Neural crest cell (in vitro differentiated cells): ENCODE results near the gene TH. TPM values are rescaled to one million over a fixed set of nuclear protein-coding genes. Genes with fewer than 3 reads are reported as not detected.

Experiments
- DNase-seq: peaks from one replicate; pipeline ENCODE4 v3.0.0; 2021; ENCODE audit warnings: low read depth, mixed read lengths, low spot score
- H3K27ac Mint-ChIP-seq: one replicate; pipeline ENCODE4 v1.8.0; 2021; ENCODE audit warnings: mild to moderate bottlenecking, mixed read lengths; ENCODE audit not compliant: unreplicated experiment
- H3K27me3 Mint-ChIP-seq: 2 replicates; pipeline ENCODE4 v1.8.0; 2021; ENCODE audit warnings: low read depth, mild to moderate bottlenecking, mixed read lengths
- H3K36me3 Mint-ChIP-seq: 2 replicates; pipeline ENCODE4 v1.8.0; 2021; ENCODE audit warnings: low read depth, mild to moderate bottlenecking, mixed read lengths
- H3K4me1 Mint-ChIP-seq: 2 replicates; pipeline ENCODE4 v1.8.0; 2021; ENCODE audit warnings: mixed read lengths
- H3K4me3 Mint-ChIP-seq: one replicate; pipeline ENCODE4 v1.8.0; 2021; ENCODE audit warnings: mild to moderate bottlenecking, mixed read lengths
- H3K9me3 Mint-ChIP-seq: 2 replicates; pipeline ENCODE4 v1.8.0; 2021; ENCODE audit warnings: mixed read lengths
- total RNA-seq: library from RNA; stranded (reverse); gene quantifications from 2 replicates; pipeline ENCODE4 v1.2.1, GENCODE V29; 2021
- TF ChIP-seq, protein P1 (sequence below): fragments of 200-600 bp; sonication (generic); conservative IDR thresholded peaks from 2 replicates; pipeline ENCODE4 v1.5.0; 2021; ENCODE audit warnings: antibody characterized with exemption, mild to moderate bottlenecking

The TH gene
- total RNA-seq, 1 donor from 2014 or later = 0.61 TPM

DNA sequence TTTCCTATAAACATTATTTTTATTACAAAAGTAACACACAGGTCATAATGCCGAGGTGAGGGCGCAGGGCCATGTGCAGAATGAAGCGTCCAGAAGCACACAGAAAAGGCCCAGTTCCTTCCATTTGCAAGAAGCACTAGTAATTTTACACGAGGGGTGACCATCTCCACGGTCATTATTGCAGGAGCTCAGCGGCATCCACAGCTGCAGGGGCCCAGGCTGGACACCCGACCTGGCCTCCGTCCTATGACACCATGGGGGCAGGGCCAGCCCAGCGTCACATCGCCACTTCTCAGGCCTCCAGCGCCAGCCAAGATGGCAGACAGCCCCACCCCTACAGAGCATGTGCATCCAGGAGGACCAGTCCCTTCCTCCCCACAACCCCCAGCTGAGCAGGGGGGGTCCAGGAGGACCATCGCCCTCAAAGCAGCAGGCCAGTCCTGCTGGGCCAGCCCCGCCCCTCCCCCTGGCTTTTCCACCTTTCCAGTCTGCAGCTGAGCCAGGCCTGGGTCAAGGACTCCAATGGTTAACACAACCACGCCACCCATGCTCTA is 35.9 kb downstream of the TH start:
- Mint-ChIP-seq H3K27me3 (peaks cover 69% of the 10 kb centered on the region), H3K27ac (no peak overlapping the region), H3K4me3 (peak overlapping the region; percentile 20), H3K36me3 (no peaks in the 10 kb centered on the region), H3K4me1 (peaks cover 11% of the 10 kb centered on the region), H3K9me3 (no peaks in the 10 kb centered on the region)
- TF ChIP-seq, protein P1, sequence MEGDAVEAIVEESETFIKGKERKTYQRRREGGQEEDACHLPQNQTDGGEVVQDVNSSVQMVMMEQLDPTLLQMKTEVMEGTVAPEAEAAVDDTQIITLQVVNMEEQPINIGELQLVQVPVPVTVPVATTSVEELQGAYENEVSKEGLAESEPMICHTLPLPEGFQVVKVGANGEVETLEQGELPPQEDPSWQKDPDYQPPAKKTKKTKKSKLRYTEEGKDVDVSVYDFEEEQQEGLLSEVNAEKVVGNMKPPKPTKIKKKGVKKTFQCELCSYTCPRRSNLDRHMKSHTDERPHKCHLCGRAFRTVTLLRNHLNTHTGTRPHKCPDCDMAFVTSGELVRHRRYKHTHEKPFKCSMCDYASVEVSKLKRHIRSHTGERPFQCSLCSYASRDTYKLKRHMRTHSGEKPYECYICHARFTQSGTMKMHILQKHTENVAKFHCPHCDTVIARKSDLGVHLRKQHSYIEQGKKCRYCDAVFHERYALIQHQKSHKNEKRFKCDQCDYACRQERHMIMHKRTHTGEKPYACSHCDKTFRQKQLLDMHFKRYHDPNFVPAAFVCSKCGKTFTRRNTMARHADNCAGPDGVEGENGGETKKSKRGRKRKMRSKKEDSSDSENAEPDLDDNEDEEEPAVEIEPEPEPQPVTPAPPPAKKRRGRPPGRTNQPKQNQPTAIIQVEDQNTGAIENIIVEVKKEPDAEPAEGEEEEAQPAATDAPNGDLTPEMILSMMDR = no peak
- no peak for DNase-seq

DNA sequence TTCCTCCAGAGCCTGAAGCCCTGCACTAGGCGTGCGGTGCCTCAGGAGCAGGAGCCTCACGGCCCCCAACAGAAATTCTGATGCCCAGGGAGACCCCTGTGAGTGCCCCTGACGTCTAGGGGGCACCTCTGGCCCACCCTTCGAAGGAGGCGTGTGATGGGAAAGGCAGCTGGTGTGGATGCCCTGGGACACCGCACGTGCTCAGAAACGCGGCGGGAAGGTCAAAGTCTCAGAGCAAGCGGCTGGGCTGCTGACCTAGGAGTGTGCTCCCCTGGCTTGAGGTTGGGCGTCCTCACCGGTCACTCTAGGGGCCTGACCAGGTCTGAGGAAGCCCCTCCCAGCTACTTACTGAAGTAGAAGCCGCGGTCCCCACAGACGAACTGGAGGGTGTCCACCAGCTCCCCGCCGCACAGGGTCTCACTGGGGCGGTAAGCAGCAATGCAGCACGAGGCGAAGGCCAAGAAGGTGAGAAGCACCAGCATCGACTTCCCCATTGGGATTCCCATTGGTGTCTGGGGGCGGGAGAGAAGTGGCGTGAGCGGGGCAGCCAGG is 36.5 kb downstream of the TH start:
- Mint-ChIP-seq H3K27me3 (peaks cover 62% of the 10 kb centered on the region), H3K27ac (no peak overlapping the region), H3K9me3 (no peaks in the 10 kb centered on the region), H3K4me3 (no peak overlapping the region), H3K36me3 (no peaks in the 10 kb centered on the region), H3K4me1 (peaks cover 11% of the 10 kb centered on the region)
- no peak for DNase-seq
- TF ChIP-seq, protein P1 = no peak

DNA sequence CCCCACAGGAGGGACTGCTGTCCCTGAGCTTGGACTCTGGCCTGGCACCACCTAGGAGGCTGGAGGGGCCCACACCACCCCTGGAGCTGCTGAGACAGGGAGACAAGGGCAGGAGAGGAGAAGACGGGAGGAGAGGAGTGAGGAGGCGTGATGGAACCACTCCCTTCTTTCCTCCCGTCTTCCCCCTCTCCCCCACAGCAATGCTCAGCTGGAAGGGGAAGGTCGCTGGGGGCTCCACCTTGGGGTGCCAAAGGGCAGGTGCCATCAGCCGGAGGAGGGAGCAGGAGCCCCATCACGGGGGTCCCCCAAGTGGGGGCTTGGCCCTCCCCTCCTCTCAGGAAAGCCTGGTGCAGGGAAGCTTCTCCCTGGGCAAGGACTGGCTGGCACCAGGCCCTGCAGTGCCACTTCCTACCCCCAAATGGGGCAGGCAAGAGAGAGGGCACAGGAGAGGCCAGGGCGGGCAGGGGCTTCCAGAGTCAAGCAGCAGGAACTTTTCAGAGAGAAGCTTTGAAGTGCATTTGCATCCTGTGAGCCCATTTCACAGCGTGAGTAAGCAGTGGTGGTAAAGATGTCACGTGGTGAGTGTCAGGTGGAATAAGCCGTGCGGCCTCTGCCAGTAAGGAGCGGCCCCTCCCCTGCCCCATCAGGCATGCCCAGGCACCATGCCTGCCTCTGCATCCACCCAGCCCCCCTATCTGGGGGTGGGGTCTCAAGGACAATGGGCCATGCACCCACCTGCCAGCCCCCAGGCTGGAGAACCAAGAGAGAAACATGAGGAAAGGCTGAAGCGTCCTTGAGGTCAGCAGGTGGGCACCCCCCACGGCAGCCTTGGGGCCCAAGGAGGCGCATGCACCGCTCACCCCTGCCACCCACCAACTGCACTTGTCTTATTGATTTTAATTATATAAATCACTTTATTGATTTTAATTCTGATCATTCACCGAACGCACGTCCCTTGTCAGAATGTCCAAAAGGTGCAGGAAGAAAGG is 37.3 kb downstream of the TH start:
- H3K27me3 Mint-ChIP-seq = peaks cover 59% of the 10 kb centered on the region
- DNase-seq = no peak
- H3K36me3 Mint-ChIP-seq = no peaks in the 10 kb centered on the region
- TF ChIP-seq, protein P1 = no peak
- H3K9me3 Mint-ChIP-seq = no peaks in the 10 kb centered on the region
- peaks cover 11% of the 10 kb centered on the region for H3K4me1 Mint-ChIP-seq
- H3K27ac Mint-ChIP-seq = no peak overlapping the region
- no peak overlapping the region for H3K4me3 Mint-ChIP-seq

DNA sequence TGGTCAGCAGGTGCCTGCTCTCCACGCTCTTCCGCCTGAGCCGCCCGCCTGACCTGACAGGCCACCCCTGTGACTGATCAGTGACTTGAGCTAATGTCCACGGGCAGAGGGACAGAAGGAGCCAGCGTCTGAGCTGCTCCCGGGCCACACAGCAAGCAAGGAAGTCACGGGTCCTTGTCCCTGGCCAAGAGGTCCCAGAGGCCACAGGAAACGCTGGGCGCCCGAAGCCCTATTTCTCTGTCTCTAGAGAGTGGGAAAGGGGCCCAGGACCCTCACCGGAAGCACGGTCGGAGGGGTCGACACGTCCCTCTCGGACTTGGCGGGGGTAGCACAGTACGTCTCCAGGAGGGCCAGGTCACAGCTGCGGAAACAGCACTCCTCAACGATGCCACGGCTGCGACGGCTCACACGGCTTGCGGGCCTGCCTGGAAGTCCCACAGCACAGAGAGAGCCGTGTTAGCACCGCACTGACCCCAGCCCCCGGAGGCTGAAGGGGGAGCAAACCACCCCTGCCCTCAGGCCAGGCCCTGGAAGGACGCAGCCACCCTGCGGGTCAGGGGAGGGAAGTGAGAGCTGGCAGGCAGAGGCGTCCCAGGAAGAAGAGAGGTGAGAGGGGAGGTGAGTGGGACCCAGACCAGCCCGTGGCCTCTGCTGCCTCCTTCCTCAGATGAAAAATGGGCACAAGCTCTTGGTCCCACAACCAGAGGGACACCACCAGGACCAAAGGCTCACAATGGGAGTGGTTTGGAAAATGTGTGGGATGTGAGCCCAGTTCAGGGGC is 38.2 kb downstream of the TH start:
- no peak overlapping the region for H3K27ac Mint-ChIP-seq
- peaks cover 11% of the 10 kb centered on the region for H3K4me1 Mint-ChIP-seq
- H3K9me3 Mint-ChIP-seq = no peaks in the 10 kb centered on the region
- H3K4me3 Mint-ChIP-seq = peak overlapping the region; percentile 47
- TF ChIP-seq, protein P1 = no peak
- no peaks in the 10 kb centered on the region for H3K36me3 Mint-ChIP-seq
- no peak for DNase-seq
- peaks cover 61% of the 10 kb centered on the region for H3K27me3 Mint-ChIP-seq

DNA sequence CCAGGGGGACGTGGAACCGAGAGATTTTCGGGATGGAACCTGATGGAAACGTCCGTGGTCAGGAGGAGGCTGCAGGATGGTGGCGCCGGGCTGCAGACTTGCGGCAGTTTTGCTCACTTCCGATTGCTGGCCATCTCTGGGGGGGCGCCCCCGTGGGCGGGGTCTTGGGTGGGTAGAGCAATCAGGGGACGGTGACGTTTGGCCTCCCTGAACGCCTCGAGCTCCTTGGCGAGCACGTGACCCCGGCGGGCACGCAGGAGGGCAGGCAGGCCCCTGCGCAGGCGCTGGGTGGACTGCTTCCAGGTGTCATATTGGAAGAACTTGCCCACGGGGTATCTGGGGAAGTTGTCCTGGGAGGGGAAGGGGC is 38.8 kb downstream of the TH start:
- H3K4me1 Mint-ChIP-seq = peaks cover 11% of the 10 kb centered on the region
- TF ChIP-seq, protein P1 = no peak
- no peak overlapping the region for H3K27ac Mint-ChIP-seq
- DNase-seq = no peak
- H3K9me3 Mint-ChIP-seq = no peaks in the 10 kb centered on the region
- H3K27me3 Mint-ChIP-seq = peaks cover 58% of the 10 kb centered on the region
- no peaks in the 10 kb centered on the region for H3K36me3 Mint-ChIP-seq
- H3K4me3 Mint-ChIP-seq = peak overlapping the region; percentile 47
